Psoas muscle (tissue), 8 donors: Measurements from ENCODE around the gene FSD1L. TPM values are rescaled to one million over a fixed set of nuclear protein-coding genes. Genes with fewer than 3 reads are reported as not detected.

Source experiments
- ATAC-seq, 4 donors: fragments of 200-7000 bp; cut with Tn5 transposase; one replicate each; pipeline ENCODE4 v1.9.1; 2020; ENCODE audit warnings: moderate library complexity in 3 of 4, mild to moderate bottlenecking in 2 of 4
- DNase-seq, 2 donors: peaks; one replicate each; pipeline ENCODE4 v3.0.0-alpha.2; 2020
- H3K27ac ChIP-seq: fragments of 200-600 bp; one replicate; pipeline ENCODE4 v1.8.0; 2022
- H3K27me3 ChIP-seq, 3 donors: fragments of 200-600 bp in 1 of 3; one replicate each; pipeline versions ENCODE4 v1.6.1 to v1.8.0; 2013 to 2022; ENCODE audit warnings: low read length in 2 of 3, mild to moderate bottlenecking in 2 of 3, moderate library complexity in 1 of 3; ENCODE audit not compliant: insufficient read depth in 3 of 3
- H3K36me3 ChIP-seq, 2 donors: fragments of 200-600 bp in 1 of 2; one replicate each; pipeline versions ENCODE4 v1.6.1 to v1.8.0; 2013 to 2022; ENCODE audit warnings: low read depth in 1 of 2, mild to moderate bottlenecking in 1 of 2, moderate library complexity in 1 of 2; ENCODE audit not compliant: insufficient read depth in 1 of 2
- H3K4me1 ChIP-seq: fragments of 200-600 bp; one replicate; pipeline ENCODE4 v1.8.0; 2022
- H3K4me3 ChIP-seq: fragments of 200-600 bp; one replicate; pipeline ENCODE4 v1.8.0; 2022; ENCODE audit warnings: mild to moderate bottlenecking
- H3K9me3 ChIP-seq: fragments of 200-600 bp; one replicate; pipeline ENCODE4 v1.8.0; 2022
- CTCF ChIP-seq: fragments of 200-600 bp; IDR thresholded peaks from one replicate; pipeline ENCODE4 v1.8.0; 2022; ENCODE audit warnings: antibody characterized with exemption
- WGBS, 3 donors: extraction: QIAGEN DNeasy Blood & Tissue Kit; methylation state at CpG; one replicate each; pipeline versions ENCODE4 v1.1.6 to v1.1.7; 2013; 5-methylcytosine and 5-hydroxymethylcytosine counted together
- intact Hi-C, 2 donors: fragments of 100-400 bp; cut with DNase I; formaldehyde crosslinking; loops; one replicate each; pipeline versions ENCODE4 v1.11.0 to v1.14.2; 2022
- polyA plus RNA-seq, 3 donors: library from polyadenylated mRNA; stranded (reverse); fragments of 200-250 nt; gene quantifications; one replicate each; pipeline ENCODE4 v1.2.3, GENCODE V29; 2013
- total RNA-seq, 4 donors: library from RNA; stranded (reverse); fragmentation: NEBNext Ultra II Directional in 2 of 4; extraction: Animal tissue kit (Norgen Biotek cat#: 25700) in 2 of 4; gene quantifications; one replicate each; pipeline versions ENCODE4 v1.2.1 to v1.2.4, GENCODE V29; 2021 to 2023
- donor health status: healthy with polysubstance abuse.
- donor health status: DM: no; HTN: no; CAD: no; lungs with moderate emphysema.
- donor health status: Bipolar disorder and iron deficiency.
- donor health status: healthy.
- donor health status: DM: yes; HTN: yes; CAD: no.
- donor health status: DM: no; HTN: no; CAD: no.
- donor health status: DM: no; HTN: no; CAD: no.
- donor health status: DM: yes; HTN: yes; CAD: no.

The FSD1L gene
- total and polyA plus RNA-seq, 7 donors: 5.0 to 28.6 (median 17.0) TPM

GRCh38 chr9:105421154-105421553, 26.7 kb upstream of the FSD1L start:
- intact Hi-C loops: no loop called here
- H3K9me3 ChIP-seq: no peaks in the 10 kb centered on the region
- 85 to 93% (median 91%) methylated on average over 2 of the region's 2 CpGs for WGBS, 3 donors

DNA sequence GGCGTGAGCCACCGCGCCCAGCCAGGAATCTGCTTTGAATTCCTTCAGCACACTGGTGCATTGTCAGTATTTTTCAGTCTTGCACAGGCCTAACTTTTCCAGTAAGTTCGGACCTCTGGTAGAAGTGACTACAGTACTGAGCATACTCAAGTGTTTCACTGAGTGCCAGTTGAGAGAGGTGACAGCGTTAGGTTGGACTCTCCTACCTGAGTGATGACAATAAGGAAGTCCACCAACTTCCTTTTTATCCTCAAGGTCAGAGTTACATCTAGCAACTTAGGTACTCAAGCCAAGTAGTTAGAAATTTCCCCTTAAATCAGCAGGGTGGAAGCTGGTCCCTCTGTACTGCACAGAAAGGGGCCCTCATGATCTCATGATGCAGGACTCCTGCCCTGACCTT, 26.0 kb upstream of the FSD1L start:
- no peak overlapping the region for H3K27ac ChIP-seq
- 96% methylated on average over 5 of the region's 5 CpGs for WGBS, 3 donors
- no peaks in the 10 kb centered on the region for H3K36me3 ChIP-seq
- ATAC-seq (no peak), DNase-seq (no peak)
- intact Hi-C loops: no loop called here
- no peaks in the 10 kb centered on the region for H3K27me3 ChIP-seq
- no peak for TF ChIP-seq CTCF
- H3K9me3 ChIP-seq: no peaks in the 10 kb centered on the region
- no peaks in the 10 kb centered on the region for H3K4me1 ChIP-seq
- no peak overlapping the region for H3K4me3 ChIP-seq

More at GRCh38 chr9:105421154-105421553, 26.7 kb upstream of the FSD1L start:
- no peaks in the 10 kb centered on the region for H3K27me3 ChIP-seq
- no peak for TF ChIP-seq CTCF
- ATAC-seq (no peak), DNase-seq (no peak)
- no peak overlapping the region for H3K4me3 ChIP-seq
- H3K27ac ChIP-seq: no peak overlapping the region
- no peaks in the 10 kb centered on the region for H3K36me3 ChIP-seq
- no peaks in the 10 kb centered on the region for H3K4me1 ChIP-seq

DNA sequence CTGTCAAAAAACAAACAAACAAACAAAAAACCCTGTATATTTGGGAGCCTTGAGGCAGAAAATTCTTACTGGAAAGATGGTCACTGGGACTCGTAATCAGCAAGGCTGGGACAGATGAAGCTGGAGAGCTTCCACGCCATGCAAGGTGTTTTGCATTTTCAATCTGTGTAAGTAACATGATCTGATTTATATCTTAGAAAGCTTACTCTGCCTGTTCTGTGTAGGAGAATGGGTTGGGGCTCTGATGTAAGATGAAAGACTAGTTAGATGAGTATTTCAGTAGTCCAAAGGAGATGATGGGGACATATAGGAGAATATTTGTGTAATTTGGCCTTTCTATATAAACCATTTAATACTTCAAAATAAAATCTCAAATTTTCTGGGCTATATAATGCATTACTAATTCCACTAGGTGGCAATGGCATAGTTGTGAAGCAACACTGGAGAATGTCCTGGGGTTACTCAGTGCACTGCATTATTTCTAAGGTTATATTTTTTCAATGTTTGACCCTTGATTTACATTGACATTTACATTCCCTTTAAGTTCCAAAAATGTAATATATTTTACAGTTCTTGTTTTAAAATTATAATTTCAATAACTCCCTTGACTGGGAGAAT, 21.9 kb upstream of the FSD1L start:
- Histone ChIP-seq H3K27ac (peak overlapping the region; percentile 25), H3K27me3 (no peaks in the 10 kb centered on the region), H3K4me1 (no peaks in the 10 kb centered on the region), H3K9me3 (no peaks in the 10 kb centered on the region), H3K36me3 (no peaks in the 10 kb centered on the region), H3K4me3 (no peak overlapping the region)
- ATAC-seq: peak; percentile 64 to 92 (median 73)
- TF ChIP-seq CTCF: peak; percentile 55
- 20 to 37% (median 35%) methylated on average over 2 of the region's 2 CpGs for WGBS, 3 donors
- DNase-seq: no peak
- intact Hi-C loops: loop anchor here (5.0 kb wide), 1 partner anchor 46 kb away; no protein-coding TSS in a partner anchor

DNA sequence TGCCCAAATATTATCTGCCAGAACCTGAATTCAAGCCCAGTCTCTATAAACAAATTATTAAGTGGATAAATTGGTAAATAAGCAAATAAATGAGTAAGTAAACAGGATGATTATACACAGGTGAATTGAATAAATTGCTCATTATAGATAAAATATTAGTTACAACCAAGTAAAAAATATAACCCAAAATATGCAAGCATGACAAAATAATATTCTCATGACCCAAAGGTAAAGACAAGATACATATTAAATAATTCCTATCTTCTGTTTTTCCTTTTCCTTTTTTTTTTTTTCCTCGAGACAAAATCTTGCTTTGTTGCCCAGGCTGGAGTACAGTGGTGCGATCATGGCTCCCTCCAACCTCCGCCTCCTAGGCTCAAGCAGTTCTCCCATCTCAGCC, 21.2 kb upstream of the FSD1L start:
- peaks cover 2% of the 10 kb centered on the region for H3K4me1 ChIP-seq
- H3K4me3 ChIP-seq: no peak overlapping the region
- no peak for TF ChIP-seq CTCF
- no peaks in the 10 kb centered on the region for H3K36me3 ChIP-seq
- no peak for ATAC-seq
- 92 to 96% (median 96%) methylated on average over 3 of the region's 3 CpGs for WGBS, 3 donors
- intact Hi-C loops: loop anchor here (5.0 kb wide), 1 partner anchor 46 kb away; no protein-coding TSS in a partner anchor
- H3K27ac ChIP-seq: no peak overlapping the region
- no peaks in the 10 kb centered on the region for H3K27me3 ChIP-seq
- DNase-seq: no peak
- H3K9me3 ChIP-seq: no peaks in the 10 kb centered on the region
